ENCODE results near the gene IFT20.

Gene IFT20, protein sequence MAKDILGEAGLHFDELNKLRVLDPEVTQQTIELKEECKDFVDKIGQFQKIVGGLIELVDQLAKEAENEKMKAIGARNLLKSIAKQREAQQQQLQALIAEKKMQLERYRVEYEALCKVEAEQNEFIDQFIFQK

GRCh38 chr17:28335201-28335958 is at the start of gene IFT20, which contains the start of gene TNFAIP1:
Gene IFT20, minus strand, starts transcription at chr17:28335472. Its CDS starts 3,487 bp downstream, at chr17:28331985.
Gene TNFAIP1, plus strand, starts transcription at chr17:28335761. Its CDS starts 3,761 bp downstream, at chr17:28339522.
- DNase-seq: peak; percentile 96

DNA sequence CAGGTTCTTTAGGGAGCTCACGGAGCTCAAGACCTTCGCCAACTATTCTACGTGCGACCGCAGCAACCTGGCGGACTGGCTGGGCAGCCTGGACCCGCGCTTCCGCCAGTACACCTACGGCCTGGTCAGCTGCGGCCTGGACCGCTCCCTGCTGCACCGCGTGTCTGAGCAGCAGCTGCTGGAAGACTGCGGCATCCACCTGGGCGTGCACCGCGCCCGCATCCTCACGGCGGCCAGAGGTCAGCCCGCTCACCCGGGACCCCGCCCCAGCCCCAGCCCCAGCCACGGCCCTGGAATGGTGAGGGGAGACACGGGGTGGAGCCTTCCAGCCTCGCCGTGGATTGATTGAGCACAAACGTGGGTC is 49.7 kb upstream of the IFT20 start:
- DNase-seq: no peak

GRCh38 chr17:28384281-28385036 is 49.2 kb upstream of the IFT20 start:
- peak; percentile 62 for DNase-seq

DNA sequence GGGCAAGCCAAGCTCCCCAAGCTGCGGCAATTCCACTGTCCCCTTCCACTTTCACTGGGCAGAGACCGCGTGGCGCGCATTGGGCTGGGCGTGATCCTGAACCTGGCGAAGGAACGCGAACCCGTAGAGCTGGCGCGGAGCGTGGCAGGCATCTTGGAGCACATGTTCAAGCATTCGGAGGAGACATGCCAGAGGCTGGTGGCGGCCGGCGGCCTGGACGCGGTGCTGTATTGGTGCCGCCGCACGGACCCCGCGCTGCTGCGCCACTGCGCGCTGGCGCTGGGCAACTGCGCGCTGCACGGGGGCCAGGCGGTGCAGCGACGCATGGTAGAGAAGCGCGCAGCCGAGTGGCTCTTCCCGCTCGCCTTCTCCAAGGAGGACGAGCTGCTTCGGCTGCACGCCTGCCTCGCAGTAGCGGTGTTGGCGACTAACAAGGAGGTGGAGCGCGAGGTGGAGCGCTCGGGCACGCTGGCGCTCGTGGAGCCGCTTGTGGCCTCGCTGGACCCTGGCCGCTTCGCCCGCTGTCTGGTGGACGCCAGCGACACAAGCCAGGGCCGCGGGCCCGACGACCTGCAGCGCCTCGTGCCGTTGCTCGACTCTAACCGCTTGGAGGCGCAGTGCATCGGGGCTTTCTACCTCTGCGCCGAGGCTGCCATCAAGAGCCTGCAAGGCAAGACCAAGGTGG is 46.0 kb upstream of the IFT20 start:
- no peak for DNase-seq

GRCh38 chr17:28379814-28380801 is 44.8 kb upstream of the IFT20 start:
- DNase-seq: no peak

DNA sequence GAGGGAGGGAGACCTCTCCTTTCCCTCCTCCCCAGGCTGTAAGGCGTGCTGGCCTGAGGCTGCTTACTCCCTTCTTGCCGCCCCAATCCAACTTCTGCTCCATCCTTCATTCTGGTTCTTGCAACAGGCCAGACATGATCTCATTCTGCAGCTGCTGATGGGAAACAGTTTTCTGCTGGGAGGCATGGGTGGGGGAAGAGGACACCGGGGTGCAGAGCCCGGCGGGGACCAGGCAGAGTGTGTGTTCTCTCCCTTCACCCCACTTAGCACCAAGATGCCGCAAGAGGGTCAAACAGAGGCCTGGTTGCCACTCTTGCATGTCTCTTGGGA is 37.6 kb upstream of the IFT20 start:
- DNase-seq: no peak

- no peak for DNase-seq
Observed at GRCh38 chr17:28372203-28372944, 37.1 kb upstream of the IFT20 start.

GRCh38 chr17:28371245-28372202 is 36.3 kb upstream of the IFT20 start, which contains the start of gene SARM1:
Gene SARM1, plus strand, starts transcription at chr17:28371694. Its CDS starts 339 bp downstream, at chr17:28372033.
- peak; percentile 85 for DNase-seq

- DNase-seq: no peak
Observed at GRCh38 chr17:28370744-28371103, 35.5 kb upstream of the IFT20 start.

- no peak for DNase-seq
Observed at GRCh38 chr17:28370035-28370743, 34.9 kb upstream of the IFT20 start, which contains the start of gene VTN. Gene VTN, minus strand, starts transcription at chr17:28370307. Its CDS starts 104 bp downstream, at chr17:28370203.

DNA sequence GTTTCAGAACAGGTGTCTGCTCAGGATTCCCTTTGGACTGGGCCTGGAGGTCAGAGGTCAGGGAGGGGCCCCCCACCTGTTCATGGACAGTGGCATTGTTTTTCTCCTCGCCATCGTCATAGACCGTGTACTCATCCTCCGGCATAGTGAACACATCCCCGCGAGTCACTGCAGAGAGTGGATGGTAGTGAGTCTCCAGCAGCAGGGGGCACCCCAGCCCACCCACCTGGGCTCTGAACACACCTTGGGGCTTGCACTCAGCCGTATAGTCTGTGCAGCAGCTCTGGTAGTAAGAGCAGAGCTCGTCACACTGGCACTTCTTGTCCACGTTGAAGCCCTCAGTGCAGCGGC is 34.4 kb upstream of the IFT20 start:
- no peak for DNase-seq

GRCh38 chr17:28368915-28369683 is 33.8 kb upstream of the IFT20 start:
- DNase-seq: no peak

DNA sequence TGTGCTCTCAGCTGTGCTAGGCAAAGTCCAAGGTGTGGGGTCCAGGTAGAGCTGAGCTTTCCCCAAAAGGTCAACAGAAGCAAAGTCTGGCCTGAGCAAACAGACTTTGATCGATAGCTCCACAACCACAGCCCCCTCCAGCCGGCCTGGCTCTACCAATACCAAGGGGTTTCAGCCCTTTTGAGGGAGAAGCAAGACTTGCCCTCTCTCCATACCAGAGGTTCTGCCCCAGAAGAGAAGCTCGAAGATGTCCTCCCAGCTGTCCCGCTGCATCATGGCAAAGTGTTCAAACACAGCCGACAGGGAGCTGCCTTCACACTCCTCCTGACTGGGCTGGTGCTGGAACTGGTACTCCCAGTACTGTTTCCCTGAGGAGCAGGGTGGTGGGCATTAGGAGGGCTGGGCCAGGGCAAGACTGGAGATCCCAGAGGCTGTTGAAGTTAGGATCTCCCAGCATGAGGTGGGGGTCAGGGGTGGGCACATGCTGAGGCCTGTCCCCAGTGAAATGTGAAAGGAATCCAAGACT is 33.1 kb upstream of the IFT20 start:
- no peak for DNase-seq

- DNase-seq: no peak
Observed at GRCh38 chr17:28367641-28368305, 32.5 kb upstream of the IFT20 start.

GRCh38 chr17:28366605-28367004 is 31.3 kb upstream of the IFT20 start:
- DNase-seq: no peak

GRCh38 chr17:28365487-28365886 is 30.2 kb upstream of the IFT20 start:
- no peak for DNase-seq

GRCh38 chr17:28364665-28365363 is 29.5 kb upstream of the IFT20 start, which contains the start of gene SEBOX:
Gene SEBOX, minus strand, starts transcription at chr17:28365199. Its CDS starts 48 bp downstream, at chr17:28365151.
- no peak for DNase-seq

All from activated CD8-positive, alpha-beta memory T cell treated with anti-CD3 and anti-CD28 coated beads, Interleukin-2, amount 50 U/mL, for 4 hours (primary cell).